Lower lobe of right lung (tissue), 2 donors: ENCODE measurements around the gene MAD1L1. TPM values are rescaled to one million over a fixed set of nuclear protein-coding genes. Genes with fewer than 3 reads are reported as not detected.

Experiments used
- ATAC-seq, 2 donors: fragments of 200-7000 bp; cut with Tn5 transposase; one replicate each; pipeline ENCODE4 v1.9.1; 2020 to 2022; ENCODE audit warnings: mild to moderate bottlenecking in 2 of 2, moderate library complexity in 2 of 2
- DNase-seq: peaks from one replicate; pipeline ENCODE4 v3.0.0-alpha.2; 2020
- H3K27ac ChIP-seq: fragments of 200-600 bp; one replicate; pipeline ENCODE4 v1.8.0; 2022
- H3K27me3 ChIP-seq: fragments of 200-600 bp; one replicate; pipeline ENCODE4 v1.8.0; 2022; ENCODE audit warnings: low read depth
- H3K36me3 ChIP-seq: fragments of 200-600 bp; one replicate; pipeline ENCODE4 v1.8.0; 2022; ENCODE audit warnings: mild to moderate bottlenecking
- H3K4me1 ChIP-seq: fragments of 200-600 bp; one replicate; pipeline ENCODE4 v1.8.0; 2022
- H3K4me3 ChIP-seq: fragments of 200-600 bp; one replicate; pipeline ENCODE4 v1.8.0; 2022; ENCODE audit warnings: mild to moderate bottlenecking
- H3K9me3 ChIP-seq: fragments of 200-600 bp; one replicate; pipeline ENCODE4 v1.8.0; 2022
- intact Hi-C: fragments of 100-400 bp; cut with DNase I; formaldehyde crosslinking; loops from one replicate; pipeline ENCODE4 v1.11.0; 2022
- total RNA-seq: library from RNA; stranded (reverse); fragmentation: NEBNext Ultra II Directional; extraction: Animal tissue kit (Norgen Biotek cat#: 25700); gene quantifications from one replicate; pipeline ENCODE4 v1.2.1, GENCODE V29; 2021
- TF ChIP-seq, protein P1 (sequence below): fragments of 200-600 bp; IDR thresholded peaks from one replicate; pipeline ENCODE4 v1.8.0; 2022; ENCODE audit warnings: antibody characterized with exemption, mild to moderate bottlenecking
- donor health status: DM: no; HTN: yes; CAD: no; lungs with severe emphysema.

Gene MAD1L1
- total RNA-seq, 1 donor from 2014 or later = 44.5 TPM

DNA sequence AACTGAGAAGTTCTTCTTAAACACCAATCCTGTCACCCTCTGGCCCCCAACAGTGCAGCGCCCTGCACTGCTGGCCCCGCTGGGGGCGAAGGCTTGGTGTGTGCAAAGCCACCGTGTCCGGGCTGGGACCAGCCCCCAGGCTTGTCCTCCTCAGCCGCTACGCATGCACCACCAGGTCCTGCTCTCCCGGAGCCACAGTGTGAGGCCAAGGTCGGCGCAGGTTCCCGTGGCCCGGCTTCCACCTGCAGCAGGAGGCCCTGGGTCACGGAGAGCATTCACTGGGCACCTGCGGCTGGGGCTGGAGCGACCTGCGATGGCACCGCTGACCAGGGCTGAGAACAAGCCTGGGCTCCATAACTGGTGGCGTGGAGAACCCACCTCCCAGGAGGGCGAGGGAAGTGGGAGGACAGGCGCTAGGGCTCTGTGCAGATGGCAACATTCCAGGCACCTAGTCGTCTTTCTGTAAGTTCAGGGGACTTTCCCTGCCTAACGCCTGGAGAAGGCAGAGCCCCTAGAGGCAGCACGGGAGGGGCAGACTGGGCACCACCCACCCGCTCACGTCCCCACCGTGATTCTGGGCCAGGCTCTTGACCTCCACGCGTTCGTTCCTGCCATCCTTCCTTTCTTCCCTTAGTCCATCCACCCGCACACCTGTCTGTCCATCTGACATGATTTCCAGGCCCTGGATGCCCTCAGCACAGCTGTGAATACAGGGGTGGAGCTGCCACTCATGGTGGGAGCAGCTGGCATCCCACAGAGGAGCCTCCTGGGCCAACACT, 291.1 kb downstream of the MAD1L1 start:
- no peaks in the 10 kb centered on the region for H3K36me3 ChIP-seq
- peak; percentile 39 for DNase-seq
- H3K27ac ChIP-seq = no peak overlapping the region
- H3K4me3 ChIP-seq = no peak overlapping the region
- H3K4me1 ChIP-seq = peaks cover 9% of the 10 kb centered on the region
- no peaks in the 10 kb centered on the region for H3K9me3 ChIP-seq
- ATAC-seq = no peak
- H3K27me3 ChIP-seq = no peaks in the 10 kb centered on the region
- TF ChIP-seq, protein P1, sequence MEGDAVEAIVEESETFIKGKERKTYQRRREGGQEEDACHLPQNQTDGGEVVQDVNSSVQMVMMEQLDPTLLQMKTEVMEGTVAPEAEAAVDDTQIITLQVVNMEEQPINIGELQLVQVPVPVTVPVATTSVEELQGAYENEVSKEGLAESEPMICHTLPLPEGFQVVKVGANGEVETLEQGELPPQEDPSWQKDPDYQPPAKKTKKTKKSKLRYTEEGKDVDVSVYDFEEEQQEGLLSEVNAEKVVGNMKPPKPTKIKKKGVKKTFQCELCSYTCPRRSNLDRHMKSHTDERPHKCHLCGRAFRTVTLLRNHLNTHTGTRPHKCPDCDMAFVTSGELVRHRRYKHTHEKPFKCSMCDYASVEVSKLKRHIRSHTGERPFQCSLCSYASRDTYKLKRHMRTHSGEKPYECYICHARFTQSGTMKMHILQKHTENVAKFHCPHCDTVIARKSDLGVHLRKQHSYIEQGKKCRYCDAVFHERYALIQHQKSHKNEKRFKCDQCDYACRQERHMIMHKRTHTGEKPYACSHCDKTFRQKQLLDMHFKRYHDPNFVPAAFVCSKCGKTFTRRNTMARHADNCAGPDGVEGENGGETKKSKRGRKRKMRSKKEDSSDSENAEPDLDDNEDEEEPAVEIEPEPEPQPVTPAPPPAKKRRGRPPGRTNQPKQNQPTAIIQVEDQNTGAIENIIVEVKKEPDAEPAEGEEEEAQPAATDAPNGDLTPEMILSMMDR = no peak
- intact Hi-C loops = no loop called here

DNA sequence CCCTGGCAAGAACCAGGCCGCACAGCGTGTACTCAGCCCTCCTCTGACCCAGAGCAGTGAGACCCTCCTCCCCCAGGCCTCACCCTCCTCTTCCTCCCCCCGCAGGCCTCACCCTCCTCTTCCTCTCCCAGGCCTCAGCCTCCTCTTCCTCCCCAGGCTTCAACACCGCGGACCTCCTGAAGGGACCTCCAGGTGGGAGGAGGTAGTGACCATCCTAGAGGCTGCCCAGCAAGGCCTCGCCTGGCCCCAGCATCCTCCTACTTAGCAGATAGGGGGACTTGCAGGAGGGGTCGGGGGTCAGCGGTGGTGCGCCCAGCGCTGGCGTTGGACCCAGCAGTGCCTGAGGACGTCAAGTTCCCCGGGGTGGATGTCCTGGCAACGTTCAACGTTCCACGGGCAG, 291.9 kb downstream of the MAD1L1 start:
- Histone ChIP-seq H3K4me3 (no peak overlapping the region), H3K36me3 (peaks cover 4% of the 10 kb centered on the region), H3K9me3 (no peaks in the 10 kb centered on the region), H3K4me1 (peaks cover 9% of the 10 kb centered on the region), H3K27ac (peak overlapping the region; percentile 73), H3K27me3 (no peaks in the 10 kb centered on the region)
- TF ChIP-seq, protein P1 = no peak
- peak; percentile 50 for DNase-seq
- ATAC-seq = peak; percentile 2 to 20
- intact Hi-C loops = no loop called here

DNA sequence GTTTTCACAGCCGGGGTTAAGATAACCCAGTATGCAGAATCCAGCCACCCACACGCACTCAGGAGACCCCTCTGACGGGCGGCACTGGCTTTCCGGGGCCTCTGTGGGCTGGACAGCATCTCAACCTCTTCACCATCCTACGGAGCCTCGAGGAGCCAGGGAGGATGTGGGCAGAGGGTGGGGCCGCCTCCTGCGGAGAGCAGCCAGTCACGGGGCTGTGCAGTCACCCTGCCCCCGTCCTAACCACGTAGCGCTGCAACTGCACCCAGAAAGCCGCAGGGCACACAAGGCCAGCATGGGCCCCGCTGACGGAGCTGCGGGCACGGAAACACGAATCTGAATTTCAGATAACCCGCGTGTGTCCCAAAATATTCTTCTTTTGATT, 292.4 kb downstream of the MAD1L1 start:
- intact Hi-C loops = no loop called here
- H3K4me1 ChIP-seq = peaks cover 9% of the 10 kb centered on the region
- H3K9me3 ChIP-seq = no peaks in the 10 kb centered on the region
- peak; percentile 86 to 92 for ATAC-seq
- peak overlapping the region; percentile 50 for H3K4me3 ChIP-seq
- DNase-seq = peak; percentile 90
- TF ChIP-seq, protein P1 = no peak
- H3K27ac ChIP-seq = peak overlapping the region; percentile 73
- H3K27me3 ChIP-seq = no peaks in the 10 kb centered on the region
- H3K36me3 ChIP-seq = peaks cover 9% of the 10 kb centered on the region

DNA sequence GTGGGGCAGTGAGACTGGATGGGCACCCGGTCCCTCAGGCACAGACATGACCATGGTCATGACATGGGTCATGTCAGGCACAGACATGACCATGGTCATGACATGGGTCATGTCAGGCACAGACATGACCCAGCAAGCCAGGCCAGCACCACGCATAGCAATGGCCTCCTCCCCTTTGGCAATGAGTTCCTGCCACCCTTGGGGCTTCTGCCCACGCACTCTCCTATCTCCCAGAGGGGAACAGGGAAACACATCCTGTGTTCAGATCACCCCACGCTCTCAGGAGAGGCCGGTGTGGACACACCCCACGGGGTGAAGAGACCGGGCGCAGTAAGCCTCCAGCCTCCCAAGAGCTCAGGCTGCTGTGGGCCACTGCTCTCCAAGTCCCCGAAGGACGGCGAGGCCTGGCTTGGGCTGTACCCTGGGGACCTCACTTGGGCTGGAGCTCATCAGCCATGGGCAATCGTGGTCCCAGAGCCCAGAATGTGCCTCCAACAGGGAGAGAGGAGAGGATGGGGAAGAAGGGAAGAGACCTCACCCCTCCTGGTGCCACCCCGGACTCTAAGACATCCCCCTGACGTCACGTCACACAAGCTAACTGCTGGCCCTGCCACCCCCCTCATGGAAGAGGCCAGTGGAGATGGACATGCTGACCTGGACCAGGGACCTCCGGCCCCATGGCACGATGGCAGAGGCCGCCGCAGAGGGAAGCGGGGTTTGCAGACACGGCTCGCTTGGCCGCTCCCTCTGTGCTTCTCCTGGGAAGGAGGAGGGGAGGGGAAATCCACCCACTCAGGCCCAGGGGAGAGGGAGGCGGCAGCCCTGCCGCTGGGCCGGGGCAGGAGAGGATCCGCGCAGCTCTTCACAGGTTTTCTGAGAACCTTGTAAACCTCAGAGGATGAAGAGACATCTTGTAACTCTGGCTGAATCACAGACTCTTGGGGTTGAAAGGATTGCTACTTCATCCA, 293.0 kb downstream of the MAD1L1 start:
- H3K9me3 ChIP-seq = no peaks in the 10 kb centered on the region
- H3K27me3 ChIP-seq = no peaks in the 10 kb centered on the region
- ATAC-seq (peak; percentile 34 to 49), DNase-seq (peak; percentile 63)
- peaks cover 9% of the 10 kb centered on the region for H3K4me1 ChIP-seq
- intact Hi-C loops = no loop called here
- H3K27ac ChIP-seq = peak overlapping the region; percentile 73
- TF ChIP-seq, protein P1 = no peak
- peaks cover 9% of the 10 kb centered on the region for H3K36me3 ChIP-seq
- peak overlapping the region; percentile 50 for H3K4me3 ChIP-seq

DNA sequence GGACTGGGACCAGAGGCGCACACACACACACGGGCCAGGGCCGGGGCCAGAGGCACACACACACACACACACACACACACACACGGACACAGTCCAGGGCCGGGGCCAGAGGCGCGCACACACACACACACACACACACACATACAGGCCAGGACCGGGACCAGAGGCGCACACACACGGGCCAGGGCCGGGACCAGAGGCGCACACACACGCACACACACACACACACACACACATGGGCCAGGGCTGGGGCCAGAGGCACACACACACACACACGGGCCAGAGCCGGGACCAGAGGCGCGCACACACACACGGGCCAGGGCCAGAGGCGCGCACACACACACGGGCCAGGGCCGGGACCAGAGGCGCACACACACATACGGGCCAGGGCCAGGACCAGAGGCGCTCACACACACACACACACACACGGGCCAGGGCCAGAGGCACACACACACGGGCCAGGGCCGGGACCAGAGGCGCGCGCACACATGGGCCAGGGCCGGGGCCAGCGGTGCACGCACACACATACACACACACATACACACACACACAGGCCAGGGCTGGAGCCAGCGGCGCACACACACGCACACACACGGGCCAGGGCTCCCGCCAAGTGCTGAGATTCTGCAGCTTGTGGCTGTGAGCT, 293.8 kb downstream of the MAD1L1 start:
- Histone ChIP-seq H3K4me3 (peak overlapping the region; percentile 50), H3K27ac (no peak overlapping the region), H3K9me3 (no peaks in the 10 kb centered on the region), H3K27me3 (no peaks in the 10 kb centered on the region), H3K36me3 (peaks cover 9% of the 10 kb centered on the region), H3K4me1 (peaks cover 9% of the 10 kb centered on the region)
- TF ChIP-seq, protein P1 = no peak
- intact Hi-C loops = no loop called here
- ATAC-seq (peak in 1 of 2 donors; percentile 7), DNase-seq (peak; percentile 51)
